Stimulated activated CD4-positive, alpha-beta T cell treated with anti-CD3 and anti-CD28 coated beads, Interleukin-4, amount 100 ng/mL, for 1 hour (primary cell): ENCODE data around the gene EVL.

Experiments
- DNase-seq: peaks from one replicate; pipeline ENCODE4 v3.0.0-alpha.2; 2020

Gene EVL

DNA sequence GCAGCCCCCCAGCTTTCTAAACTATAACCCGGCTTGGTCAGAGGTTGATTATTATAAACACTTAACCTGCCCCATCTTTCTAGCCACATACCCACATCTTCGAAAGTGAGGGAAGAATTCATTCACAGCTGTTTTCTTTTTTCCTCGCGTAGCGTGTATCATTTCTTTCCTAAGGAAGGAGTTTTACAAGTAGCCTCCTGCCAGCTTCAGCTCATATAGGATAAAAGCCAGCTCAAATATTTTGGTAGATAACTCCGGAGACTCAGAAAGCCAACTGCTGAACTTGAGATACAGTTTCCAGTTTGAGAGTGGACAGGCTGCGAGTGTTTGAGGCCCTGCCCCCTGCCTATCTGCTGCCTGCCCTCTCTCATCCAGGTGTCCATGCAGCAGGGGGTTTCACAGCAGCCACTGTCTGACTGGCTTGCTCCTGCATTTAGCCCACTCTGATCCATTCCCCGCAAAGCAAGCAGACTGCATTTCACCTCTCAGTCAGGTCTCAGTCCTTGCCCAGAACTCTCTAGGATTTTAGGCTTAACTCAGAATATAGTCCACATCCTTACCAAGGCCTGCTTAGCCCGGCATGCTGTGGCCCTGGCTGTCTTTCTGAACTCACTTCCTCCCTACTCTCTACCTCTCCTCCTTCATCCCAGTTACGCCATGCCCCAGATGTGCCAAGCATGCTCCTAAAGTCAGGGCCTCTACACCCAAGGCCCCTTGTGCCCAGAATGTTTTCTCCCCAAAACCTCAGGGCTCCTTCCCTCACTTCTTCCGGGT is 46.9 kb downstream of the EVL start:
- no peak for DNase-seq

DNA sequence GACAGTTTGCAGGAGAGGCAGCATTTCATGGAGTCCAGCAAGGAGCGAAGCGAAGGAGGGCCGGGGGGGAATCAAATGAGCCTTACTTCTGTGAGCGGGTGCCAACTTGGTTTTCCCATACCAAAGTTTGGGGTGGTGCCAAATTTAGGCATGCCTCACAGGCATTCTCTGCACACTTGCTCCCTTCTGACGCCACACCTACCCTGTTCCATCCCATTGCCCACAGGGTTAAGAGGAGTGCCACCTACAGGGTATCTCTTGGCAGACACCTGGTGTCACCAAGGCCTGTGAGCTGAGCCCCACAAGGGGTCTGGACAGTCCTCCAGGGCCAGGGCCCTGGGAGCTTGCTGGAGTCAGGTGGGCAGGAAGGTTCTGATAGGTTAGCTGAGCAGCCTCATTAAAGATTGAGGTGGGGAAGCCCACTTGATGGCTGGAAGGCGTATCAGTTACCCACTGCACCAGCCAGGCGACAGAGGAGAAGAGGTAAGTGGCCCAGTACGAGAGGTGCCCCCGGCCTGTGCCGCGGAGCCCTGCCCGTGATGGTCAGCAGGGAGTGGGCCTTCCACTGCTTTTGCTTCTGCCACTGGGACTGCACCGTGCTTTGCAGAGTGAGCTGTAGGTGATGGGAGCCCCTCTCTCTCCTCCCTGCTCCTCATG is 49.0 kb downstream of the EVL start:
- DNase-seq = no peak

DNA sequence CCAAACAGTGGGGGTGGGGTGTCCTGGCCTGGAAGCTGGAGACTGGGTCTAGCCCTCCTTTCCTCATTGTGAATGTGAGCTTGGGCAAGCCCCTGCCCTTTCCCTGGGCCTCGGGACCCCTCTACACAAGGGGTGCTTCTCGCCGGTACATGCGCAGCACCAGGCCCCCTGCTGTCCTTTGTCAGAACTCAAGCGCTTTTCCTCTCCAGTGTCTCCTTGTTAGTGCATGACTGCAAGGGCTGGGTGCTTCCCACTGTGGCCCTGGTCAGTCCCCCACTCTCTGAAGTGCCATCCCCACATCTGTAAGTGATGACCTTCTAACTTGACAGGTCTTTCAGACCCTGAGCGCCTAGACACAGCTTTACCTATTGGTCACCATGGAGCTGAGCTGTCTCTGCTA is 50.0 kb downstream of the EVL start:
- no peak for DNase-seq

DNA sequence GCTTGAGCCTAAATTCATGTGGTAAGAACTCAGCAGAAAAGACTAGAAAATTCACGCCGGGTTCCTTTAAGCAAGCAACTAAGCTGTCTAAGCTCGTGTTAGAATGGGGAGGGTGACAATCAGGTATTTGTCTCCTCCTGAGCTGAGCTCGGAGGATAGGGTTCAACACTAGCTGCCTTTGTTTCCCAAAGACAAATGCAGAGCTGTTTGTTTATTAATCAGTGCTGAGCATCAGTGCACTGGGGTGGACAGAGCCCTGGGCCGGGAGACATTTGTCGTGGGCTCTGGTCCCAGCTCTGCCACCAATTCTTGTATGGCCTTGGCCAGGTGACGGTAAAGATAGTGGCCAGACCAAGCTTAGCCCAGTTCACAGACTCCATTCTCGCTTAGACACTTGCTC is 50.5 kb downstream of the EVL start:
- DNase-seq = no peak

DNA sequence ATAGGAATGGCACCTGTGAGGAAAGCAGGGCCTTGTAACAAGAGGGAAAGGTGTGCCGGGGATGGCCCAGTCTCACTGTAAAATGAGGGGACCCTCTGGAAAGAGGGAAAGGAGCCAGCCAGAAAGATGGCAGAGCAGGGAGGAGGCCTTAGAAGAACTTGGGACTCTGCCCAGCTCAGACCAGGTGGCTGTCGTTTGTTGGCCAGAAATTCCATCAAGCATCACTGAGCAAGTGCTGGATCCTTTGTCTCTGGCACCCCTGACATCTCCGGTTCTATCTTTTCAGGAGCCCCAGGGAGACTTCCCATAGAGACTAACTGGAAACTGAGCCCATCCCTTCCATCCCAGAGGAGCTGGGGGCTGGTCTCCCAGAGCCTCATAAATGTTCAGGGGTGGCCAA is 50.9 kb downstream of the EVL start:
- no peak for DNase-seq

DNA sequence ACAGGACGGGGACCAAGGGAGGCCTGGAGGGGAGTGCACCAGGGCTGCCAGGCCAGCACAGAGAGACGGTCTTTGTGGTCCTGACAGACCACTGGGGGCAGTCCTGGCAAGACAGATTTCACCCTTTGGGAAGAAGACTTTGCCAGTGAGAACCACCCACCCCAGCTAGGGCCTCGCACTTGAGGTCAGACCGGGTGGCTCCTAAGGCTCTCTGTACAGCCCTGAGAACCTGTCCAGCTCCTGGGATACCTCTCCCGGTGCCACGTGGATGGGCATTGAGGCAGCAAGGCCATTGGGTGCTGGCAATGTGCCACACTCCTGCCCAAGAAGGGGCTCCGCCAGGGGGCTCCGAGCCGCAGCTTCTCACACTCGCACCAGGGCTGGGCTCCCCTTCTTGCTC is 51.8 kb downstream of the EVL start:
- no peak for DNase-seq

DNA sequence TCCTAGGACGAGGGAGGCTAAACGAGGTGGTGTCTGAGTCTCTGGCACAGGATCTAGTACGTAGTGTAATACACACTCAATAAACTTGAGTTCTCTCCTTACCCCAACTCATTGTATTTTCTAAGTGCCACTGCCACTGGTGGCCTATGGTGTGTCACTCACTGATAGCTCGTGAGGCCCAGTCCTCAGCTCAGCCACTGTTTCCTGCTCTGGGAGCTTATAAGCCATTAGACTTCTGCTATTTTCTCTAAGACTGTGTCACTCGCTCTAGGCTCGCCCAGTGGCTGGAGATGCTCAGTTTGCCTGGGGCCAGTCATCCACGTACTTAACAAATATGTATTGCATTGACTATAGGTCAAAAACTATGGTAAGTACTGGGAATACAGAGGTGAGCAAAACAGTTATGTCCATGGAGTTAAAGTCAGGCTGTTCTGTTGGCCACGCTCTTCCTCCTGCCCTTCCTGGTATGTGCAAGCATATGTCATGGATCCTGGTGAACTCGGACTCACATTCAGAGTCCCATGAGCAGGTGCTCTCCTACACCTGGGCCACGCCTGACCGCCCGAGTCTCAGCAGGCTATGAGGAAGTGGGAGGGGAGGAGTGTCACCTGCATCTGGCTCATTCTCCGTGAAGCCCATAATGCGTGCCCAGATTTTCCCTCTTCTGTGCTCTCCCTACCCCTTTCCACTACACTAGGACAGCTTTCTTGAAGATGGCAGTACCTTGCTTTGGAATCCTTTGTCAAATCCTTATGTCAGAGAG is 52.6 kb downstream of the EVL start:
- DNase-seq = no peak

DNA sequence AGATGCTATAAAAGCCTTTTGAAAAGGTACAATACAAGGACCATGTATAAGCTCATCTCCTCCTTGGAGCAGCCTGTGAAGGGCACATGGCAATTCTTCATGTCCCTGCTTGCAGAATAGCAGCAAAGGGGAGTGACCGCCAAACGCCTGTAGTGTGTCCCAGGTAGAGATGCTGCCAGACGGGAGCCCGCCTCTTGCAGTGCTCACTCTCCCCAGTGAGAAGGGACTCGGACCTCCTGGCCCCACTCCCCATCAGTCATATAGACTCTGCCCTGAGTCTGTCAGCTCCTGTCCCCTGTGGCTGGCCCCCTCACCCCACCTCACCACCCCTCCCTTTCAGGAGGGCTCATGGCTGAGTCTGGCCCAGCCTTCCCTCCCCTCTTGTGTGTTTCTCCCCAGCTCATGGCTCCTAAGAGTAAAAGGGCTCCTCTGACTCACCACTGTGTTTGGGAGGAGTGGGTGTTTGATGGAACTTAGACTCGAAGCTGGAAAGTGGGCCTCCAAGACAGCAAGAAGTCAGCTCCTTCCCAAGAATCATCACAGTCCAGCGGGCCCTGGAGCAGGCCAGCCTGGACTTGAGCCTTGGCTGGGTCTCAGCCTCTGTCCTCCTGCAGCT is 53.3 kb downstream of the EVL start:
- no peak for DNase-seq

DNA sequence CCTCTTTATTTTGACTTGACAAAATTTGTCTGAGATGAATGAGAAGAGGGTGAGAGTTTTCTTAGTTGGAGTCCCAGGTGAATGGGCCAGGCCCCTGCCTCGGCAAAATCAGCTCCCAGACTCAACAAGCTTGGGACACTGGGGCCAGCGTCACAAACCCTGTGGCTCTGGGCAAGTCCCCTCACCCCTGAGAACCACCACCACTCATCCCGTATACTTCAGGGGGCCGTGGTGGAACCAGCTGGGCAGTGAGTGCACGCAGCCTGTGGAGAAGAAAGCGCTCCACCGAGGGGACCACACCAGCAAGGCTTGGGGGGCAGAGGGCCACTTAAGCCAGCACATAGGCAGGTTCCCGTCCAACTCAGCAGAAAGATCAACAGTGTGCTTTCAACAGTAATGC is 54.0 kb downstream of the EVL start:
- DNase-seq = no peak

DNA sequence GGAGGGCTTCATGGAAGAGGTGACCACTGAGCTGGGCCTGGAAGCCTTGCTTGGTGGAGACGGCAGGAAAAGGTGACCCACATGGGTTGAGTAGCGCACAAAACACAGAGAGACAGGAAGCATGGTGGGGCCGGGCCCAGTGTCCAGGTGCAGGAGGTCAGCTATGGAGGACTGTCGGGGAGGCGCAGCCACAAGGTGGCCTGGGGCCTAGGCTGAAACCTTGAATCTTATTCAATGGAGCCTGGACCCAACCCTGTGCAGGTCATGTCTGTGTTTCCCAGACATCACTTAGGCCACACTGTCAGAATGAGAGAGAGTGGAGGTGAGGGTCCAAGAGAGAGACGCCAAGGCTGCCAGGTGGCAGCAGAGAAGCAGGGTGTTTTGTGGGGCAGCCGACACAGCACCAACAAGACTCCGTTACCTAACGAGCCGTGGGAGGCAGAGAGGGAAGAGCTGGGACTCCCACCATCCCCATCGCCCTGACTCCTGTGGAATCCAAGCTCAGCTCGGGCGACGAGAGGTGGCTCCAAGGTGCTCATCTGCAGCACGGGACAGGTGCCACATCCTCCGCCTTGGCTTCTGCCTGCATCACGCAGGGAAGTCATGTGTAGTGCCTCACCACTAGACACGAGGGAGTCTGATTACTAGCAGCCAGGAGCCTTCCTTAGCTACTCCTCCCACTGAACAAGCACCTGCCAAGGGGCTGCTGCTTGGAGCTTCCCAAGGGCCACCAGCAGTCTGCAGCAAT is 55.5 kb downstream of the EVL start:
- no peak for DNase-seq

DNA sequence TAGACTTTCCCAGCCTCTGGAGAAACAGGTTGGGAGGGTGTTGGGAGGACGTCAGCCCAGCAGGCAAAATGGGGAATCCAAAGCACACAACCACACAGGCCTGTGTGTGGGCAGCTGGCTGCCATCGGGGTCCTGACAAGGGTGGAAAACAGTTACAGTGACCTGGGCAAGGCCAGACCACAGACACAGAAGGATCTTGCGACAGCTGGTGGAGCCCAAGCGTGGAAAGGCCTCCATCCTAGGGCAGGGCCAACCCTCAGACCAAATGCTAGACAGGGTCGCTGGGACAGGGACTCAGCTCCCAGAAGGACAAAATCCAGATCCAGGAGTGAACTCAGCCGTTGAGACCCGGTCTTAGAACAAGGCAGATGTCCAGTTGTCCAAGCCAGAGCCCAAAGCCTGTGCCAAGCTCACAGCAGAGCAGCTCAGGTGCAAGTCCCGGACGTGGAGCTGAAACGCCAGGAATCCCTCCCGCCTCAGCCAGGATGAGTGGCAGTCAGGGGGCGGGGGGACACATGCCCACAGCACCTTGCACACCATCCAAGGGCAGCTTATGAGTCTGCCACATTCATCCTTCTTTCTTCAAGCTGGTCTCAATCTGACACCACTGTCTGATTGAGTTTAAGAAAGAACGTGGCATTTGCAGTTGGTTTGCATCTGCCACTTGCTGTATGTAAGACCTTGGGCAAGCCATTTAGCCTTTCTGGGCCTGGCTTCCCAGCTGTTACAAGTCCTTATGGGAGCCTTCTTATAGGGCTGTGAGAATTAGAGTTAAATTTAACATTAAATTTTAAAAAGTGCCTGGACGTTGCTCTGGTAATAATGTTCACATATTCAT is 56.6 kb downstream of the EVL start:
- no peak for DNase-seq

DNA sequence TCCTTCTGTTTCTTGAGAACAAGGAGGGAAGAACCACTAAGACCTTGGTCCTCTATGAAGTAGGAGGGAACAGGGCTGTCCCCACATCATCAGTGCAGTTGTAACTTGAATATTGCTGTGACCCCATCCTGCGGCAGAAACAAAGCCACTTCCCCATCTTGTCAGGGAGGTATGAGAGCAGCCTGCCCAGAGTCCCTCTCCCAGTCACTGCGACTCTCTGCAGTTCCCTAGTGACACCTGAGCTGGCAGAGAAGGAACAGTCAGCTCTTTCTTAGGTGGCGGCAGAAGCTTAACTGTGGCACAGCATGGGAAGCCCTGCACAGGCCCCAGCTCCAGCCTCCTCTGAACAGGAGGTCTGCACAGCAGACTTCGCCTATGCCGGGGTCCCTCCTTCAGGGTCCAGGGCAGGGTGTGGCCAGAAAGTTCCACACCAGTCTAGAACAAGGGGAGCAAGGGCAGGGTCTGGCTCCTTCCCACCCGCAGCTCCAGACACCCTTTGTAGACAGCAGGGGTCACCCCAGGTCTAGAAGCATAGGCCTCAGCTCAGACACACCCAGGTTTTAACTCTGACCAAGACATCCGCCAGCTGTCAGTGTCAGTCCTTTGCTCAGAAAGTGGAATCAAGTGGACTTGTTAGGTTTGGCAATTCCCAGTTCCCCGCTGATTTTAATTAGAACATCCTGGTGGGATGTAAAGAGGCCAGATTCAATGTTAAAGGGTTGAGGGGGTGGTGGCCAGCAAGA is 57.4 kb downstream of the EVL start:
- DNase-seq = no peak

DNA sequence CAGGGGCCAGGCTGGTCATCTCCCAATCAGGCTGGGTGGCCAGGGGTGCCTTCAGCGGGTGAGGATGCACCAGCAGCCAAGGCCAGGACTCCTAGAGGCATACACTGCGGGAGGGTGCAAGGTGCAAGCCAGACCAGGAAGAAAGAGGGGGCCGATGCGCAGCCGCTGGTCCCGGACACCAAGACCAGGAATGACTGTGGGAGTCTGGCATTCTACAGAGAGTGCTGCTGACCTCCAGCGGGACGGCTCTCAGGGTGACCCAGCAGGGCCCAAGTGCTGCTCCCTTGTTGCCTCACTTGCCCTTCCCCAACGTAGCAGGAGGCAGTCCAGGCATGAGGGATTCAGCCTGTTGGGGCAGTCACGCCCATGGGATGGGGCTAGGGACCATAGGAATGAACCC is 58.4 kb downstream of the EVL start:
- DNase-seq = no peak

DNA sequence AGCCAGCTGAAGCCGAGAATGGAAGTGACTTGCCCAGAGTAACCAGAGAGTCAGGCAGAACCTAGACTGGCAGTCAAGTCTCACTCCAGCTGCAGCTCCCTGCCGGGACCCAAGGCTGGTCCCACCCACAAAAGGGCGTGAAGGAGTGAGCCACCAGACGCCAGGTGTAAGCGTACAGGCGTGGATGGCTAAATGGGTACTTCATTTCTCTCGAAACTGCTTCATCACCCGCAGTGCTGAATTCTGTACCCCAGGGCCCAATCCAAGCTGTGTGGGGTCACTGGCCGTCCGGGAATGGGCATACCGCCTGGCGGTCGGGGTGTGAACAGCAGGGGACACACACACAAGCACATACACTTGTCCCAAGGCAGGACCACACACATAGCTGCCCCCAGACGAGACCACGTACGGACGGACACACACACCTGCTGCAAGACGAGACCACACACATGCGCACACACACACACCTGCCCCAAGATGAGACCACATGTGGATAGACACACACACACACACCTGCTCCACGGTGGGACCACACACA is 59.4 kb downstream of the EVL start:
- DNase-seq = no peak

DNA sequence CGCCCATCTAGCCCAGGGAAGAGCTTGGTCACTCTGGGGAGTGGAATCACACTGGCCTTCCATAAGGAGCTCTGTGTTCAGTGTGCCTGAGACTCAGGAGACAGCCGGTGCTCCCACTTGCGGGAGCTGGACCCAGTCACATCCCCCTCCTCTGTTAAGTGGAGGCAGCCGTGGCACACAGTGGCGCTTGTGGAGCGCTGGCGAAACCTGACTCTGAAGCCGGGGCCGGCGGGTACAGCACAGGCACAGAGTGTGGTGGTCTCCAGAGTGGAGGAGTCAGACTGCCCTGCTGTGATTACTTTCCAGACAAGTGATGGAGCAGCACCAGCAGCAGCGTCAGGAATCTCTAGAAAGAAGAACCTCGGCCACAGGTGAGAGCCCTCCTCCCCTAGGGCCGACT is 61.2 kb downstream of the EVL start:
- DNase-seq = no peak

DNA sequence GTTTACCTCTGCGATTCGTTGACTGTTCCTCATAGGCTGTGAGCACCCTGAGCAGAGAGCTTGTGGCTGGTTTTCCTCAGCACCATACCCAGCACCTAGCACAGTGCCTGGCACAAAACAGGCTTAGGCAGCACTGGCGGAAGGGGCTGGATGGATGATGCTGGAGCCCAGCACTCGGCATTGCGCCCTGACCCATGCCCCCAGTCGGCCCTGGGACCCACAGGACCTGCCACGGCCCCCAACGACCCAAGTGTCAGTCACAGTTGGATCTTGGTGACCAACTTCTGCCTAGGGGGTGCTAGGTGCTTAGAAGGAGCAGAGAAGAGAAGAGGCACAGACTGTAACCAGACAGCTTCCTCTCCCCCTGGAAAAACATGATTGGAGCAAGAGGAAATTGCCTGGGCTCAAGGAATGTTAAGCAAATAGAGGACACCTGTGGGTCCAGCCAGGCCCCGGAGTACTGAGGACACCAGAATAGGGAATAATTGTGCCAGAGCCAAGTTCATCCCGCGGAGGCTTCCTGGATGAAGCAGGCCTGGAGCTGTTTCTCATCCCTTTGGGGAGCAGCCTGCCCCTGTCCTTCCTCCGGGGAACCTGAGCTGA is 62.7 kb downstream of the EVL start:
- DNase-seq = no peak

DNA sequence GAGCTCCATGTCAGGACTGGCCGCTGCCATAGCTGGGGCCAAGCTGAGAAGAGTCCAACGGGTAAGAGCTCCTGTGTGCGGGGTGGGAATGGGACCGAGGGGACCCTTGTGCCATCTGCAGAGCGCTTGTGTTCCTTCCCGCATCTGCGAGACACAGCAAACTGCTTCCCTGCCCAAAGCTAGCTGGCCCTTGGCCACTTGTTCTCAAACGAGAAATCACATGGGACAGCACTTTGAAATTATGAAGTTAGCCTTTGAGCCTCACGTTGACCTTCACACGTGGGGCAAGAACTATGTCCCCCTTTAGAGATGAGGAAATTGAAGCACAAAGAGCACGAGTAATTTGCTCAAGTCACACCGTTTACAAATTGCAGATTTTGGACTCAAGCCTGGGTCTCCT is 63.5 kb downstream of the EVL start:
- no peak for DNase-seq

DNA sequence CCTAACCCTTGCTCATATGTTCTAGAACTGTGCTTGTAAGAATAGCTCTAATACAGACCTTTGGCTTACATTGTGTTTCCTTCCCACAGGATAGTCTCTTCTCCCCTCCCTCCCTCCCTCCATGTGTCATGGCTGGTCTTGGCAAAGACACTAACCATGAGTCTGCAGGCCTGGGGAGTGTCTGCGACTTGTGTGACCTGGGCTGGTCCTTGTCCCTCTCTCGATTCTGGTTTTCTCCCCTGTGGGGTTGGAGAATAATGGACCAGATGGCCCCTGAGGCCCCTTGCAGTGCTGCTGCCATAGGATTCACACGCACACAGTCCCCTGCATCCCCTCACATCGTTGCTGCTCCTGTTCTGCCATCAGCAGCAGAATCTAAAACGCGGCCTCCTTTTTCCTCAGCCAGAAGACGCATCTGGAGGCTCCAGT is 64.0 kb downstream of the EVL start:
- DNase-seq = no peak

DNA sequence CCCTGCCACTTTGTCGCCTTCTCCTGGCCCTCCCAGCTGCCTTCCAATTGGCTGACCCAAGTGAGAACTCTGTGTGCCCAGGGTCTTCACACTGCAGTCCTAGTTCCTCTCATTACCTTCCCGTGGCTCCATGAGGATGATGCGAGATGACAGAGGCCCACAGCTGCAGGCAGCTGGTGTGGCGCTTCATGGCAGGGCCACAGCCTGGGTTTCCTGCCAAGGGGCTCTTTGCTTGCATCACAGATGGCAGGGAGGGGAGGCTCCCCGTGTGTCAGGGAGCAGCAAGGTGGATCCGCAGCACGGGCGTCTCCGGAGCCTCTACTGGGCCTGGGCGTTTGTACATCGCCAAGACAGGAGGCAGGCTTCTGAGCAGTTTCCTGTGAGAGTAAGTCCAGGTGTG is 65.3 kb downstream of the EVL start:
- no peak for DNase-seq

DNA sequence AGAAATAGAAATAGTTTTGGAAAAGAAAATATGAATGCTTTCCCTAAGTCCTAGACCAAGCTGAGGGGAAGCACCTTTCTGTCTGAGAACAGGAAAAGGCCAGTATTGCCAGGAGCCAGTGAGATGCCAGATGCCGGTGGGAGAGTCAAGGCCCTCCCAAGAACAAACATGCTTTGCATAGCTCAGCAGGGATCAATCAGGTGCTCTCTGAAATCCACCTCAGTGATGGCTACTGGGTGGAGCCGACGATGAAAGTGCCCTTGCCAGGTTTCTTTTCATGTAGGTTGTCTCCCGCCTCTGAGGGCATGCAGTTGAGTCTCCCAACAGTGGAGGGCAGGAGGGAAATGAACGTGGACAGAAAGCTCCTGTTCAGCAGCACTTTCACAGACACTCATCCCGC is 66.0 kb downstream of the EVL start:
- no peak for DNase-seq
